ENCODE measurements around the gene PGLYRP4.

- no peak for TF ChIP-seq POLR2A (IDR thresholded peaks at IDR 0.05)
- no peak for TF ChIP-seq CTCF (IDR thresholded peaks at IDR 0.05 in 4 of 5, conservative IDR thresholded peaks at IDR 0.05 in 1 of 5)
Measured at GRCh38 chr1:153308540-153308939, 40.1 kb downstream of the PGLYRP4 start.

All from gastrocnemius medialis (tissue), 4 donors.